SK-N-SH (cell line): Measurements from ENCODE around the gene CPLX1. TPM values are rescaled to one million over a fixed set of nuclear protein-coding genes. Genes with fewer than 3 reads are reported as not detected.

ENCODE experiments used
- CTCF ChIA-PET: fragments of 300-600, 350-600 bp; formaldehyde crosslinking; extraction: SDS; loops from one replicate; lab custom pipeline; 2021; lab: Yijun Ruan, JAX
- POLR2A ChIA-PET: fragments of 350-600 bp; sonication (Branson Sonifier 250); formaldehyde crosslinking; extraction: SDS; loops from one replicate; lab custom pipeline; 2020; ENCODE audit warnings: antibody characterized with exemption, inconsistent platforms; lab: Yijun Ruan, JAX
- DNase-seq: peaks from one replicate; pipeline ENCODE4 v3.0.0; 2012
- H2AFZ ChIP-seq: fragments of 200-600 bp; sonication (generic); 2 replicates; pipeline ENCODE4 v1.8.1; 2016; ENCODE audit warnings: antibody characterized with exemption, mild to moderate bottlenecking, low read depth
- H3F3A ChIP-seq: fragments of 200-600 bp; sonication (generic); replicated peaks from 2 replicates; pipeline ENCODE3; 2016; ENCODE audit warnings: antibody characterized with exemption, mild to moderate bottlenecking; ENCODE audit not compliant: insufficient read depth
- H3K27ac ChIP-seq, 2 experiments: fragments of 200-500 bp in 1 of 2; fragments of 200-600 bp in 1 of 2; sonication (Bioruptor generic) in 1 of 2; sonication (generic), shearing (Covaris generic) in 1 of 2; 2 replicates each; pipeline versions ENCODE4 v1.5.1 to v1.6.1; 2014 to 2016; ENCODE audit warnings: low read depth in 2 of 2, inconsistent platforms in 1 of 2, low read length in 1 of 2, mild to moderate bottlenecking in 1 of 2, mixed read lengths in 1 of 2
- H3K27me3 ChIP-seq: fragments of 200-600 bp; sonication (generic), shearing (Covaris generic); 2 replicates; pipeline ENCODE4 v1.6.1; 2016; ENCODE audit warnings: mixed run types; ENCODE audit not compliant: insufficient read depth
- H3K36me3 ChIP-seq, 2 experiments: fragments of 200-500 bp in 1 of 2; fragments of 200-600 bp in 1 of 2; sonication (Bioruptor generic) in 1 of 2; sonication (generic) in 1 of 2; replicated peaks in 1 of 2; 2 replicates each; pipeline versions ENCODE3 to v1.5.1; 2014 to 2016; ENCODE audit warnings: low read length in 1 of 2, mild to moderate bottlenecking in 1 of 2; ENCODE audit not compliant: insufficient read depth in 2 of 2, control insufficient read depth in 1 of 2
- H3K4me1 ChIP-seq, 2 experiments: fragments of 200-500 bp in 1 of 2; fragments of 200-600 bp in 1 of 2; sonication (Bioruptor generic) in 1 of 2; sonication (generic), shearing (Covaris generic) in 1 of 2; 2 replicates each; pipeline versions ENCODE4 v1.5.1 to v1.6.1; 2014 to 2016; ENCODE audit warnings: low read depth in 1 of 2, low read length in 1 of 2, mixed run types in 1 of 2; ENCODE audit not compliant: insufficient read depth in 2 of 2, control insufficient read depth in 1 of 2
- H3K4me2 ChIP-seq: fragments of 200-600 bp; sonication (generic), shearing (Covaris generic); 2 replicates; pipeline ENCODE4 v1.6.1; 2017; ENCODE audit warnings: mixed run types
- H3K4me3 ChIP-seq, 2 experiments: fragments of 200-500 bp in 1 of 2; fragments of 200-600 bp in 1 of 2; sonication (Bioruptor generic) in 1 of 2; sonication (generic), shearing (Covaris generic) in 1 of 2; 2 replicates each; pipeline versions ENCODE4 v1.5.1 to v1.8.1; 2014 to 2016; ENCODE audit warnings: low read depth in 2 of 2, inconsistent platforms in 1 of 2, low read length in 1 of 2, mild to moderate bottlenecking in 1 of 2, mixed read lengths in 1 of 2, moderate library complexity in 1 of 2
- H3K79me2 ChIP-seq: fragments of 200-600 bp; sonication (generic); 2 replicates; pipeline ENCODE4 v1.8.1; 2017; ENCODE audit warnings: mild to moderate bottlenecking; ENCODE audit not compliant: insufficient read depth
- H3K9ac ChIP-seq: fragments of 200-600 bp; sonication (generic); 2 replicates; pipeline ENCODE4 v1.6.1; 2017; ENCODE audit warnings: mixed run types
- H3K9me2 ChIP-seq: fragments of 200-600 bp; sonication (generic); 2 replicates; pipeline ENCODE4 v1.6.1; 2017; ENCODE audit warnings: mixed run types
- H3K9me3 ChIP-seq: fragments of 200-600 bp; sonication (generic); 2 replicates; pipeline ENCODE4 v1.6.1; 2017; ENCODE audit warnings: mixed run types, mild to moderate bottlenecking, moderate library complexity
- H4K20me1 ChIP-seq: fragments of 200-600 bp; sonication (generic); 2 replicates; pipeline ENCODE4 v1.6.1; 2017; ENCODE audit warnings: mild to moderate bottlenecking, mixed run types; ENCODE audit not compliant: insufficient read depth
- ELF1 ChIP-seq: IDR thresholded peaks from 2 replicates; pipeline ENCODE4 v1.4.0; 2012
- EP300 ChIP-seq, 2 experiments: IDR thresholded peaks; 2 replicates each; pipeline versions ENCODE4 v1.4.0 to v1.6.1; 2012; ENCODE audit warnings: borderline replicate concordance in 1 of 2, low read depth in 1 of 2, low read length in 1 of 2
- FOXJ3 ChIP-seq: sonication (generic); formaldehyde crosslinking; IDR thresholded peaks from 2 replicates; pipeline ENCODE4 v1.5.1; 2020; ENCODE audit warnings: mild to moderate bottlenecking, missing genetic modification reagents
- JUND ChIP-seq: IDR thresholded peaks from 2 replicates; pipeline ENCODE4 v1.4.0; 2012
- NFIC ChIP-seq: IDR thresholded peaks from 2 replicates; pipeline ENCODE4 v1.4.0; 2012; ENCODE audit warnings: borderline replicate concordance
- RAD21 ChIP-seq: IDR thresholded peaks from 2 replicates; pipeline ENCODE4 v1.6.1; 2012; ENCODE audit warnings: mild to moderate bottlenecking, low read length
- SIN3A ChIP-seq: IDR thresholded peaks from 2 replicates; pipeline ENCODE4 v1.6.1; 2012; ENCODE audit warnings: low read depth, mild to moderate bottlenecking, low read length, moderate library complexity, borderline replicate concordance
- WGBS: methylation state at CpG from one replicate; pipeline ENCODE4 v1.1.6; 2017; ENCODE audit warnings: low lambda C conversion rate; 5-methylcytosine and 5-hydroxymethylcytosine counted together
- polyA plus RNA-seq, 3 experiments: library from polyadenylated mRNA; depleted of rRNA; stranded (reverse); fragments of >200 nt; gene quantifications; 2 replicates each; pipeline ENCODE4 v1.2.3, GENCODE V29; 2012
- TF ChIP-seq, protein P1 (sequence below): fragments of 150-350 bp; IDR thresholded peaks from 2 replicates; pipeline ENCODE4 v1.6.1; 2016; ENCODE audit warnings: mild to moderate bottlenecking, low read depth, low read length
- TF ChIP-seq, protein P2 (sequence below): IDR thresholded peaks from 2 replicates; pipeline ENCODE4 v1.4.0; 2012; ENCODE audit warnings: low read depth
- TF ChIP-seq, protein P3 (sequence below): fragments of 150-350 bp; IDR thresholded peaks from 2 replicates; pipeline ENCODE4 v1.6.1; 2017; ENCODE audit warnings: antibody characterized with exemption, low read length, low read depth, borderline replicate concordance
- TF ChIP-seq, protein P4 (sequence below): IDR thresholded peaks from 2 replicates; pipeline ENCODE4 v1.6.1; 2012; ENCODE audit warnings: mild to moderate bottlenecking, low read depth, low read length, moderate library complexity

CPLX1 gene
- polyA plus RNA-seq, 1 of the 3 experiments (the other 2 are of a cell fraction), result 0.56 TPM

DNA sequence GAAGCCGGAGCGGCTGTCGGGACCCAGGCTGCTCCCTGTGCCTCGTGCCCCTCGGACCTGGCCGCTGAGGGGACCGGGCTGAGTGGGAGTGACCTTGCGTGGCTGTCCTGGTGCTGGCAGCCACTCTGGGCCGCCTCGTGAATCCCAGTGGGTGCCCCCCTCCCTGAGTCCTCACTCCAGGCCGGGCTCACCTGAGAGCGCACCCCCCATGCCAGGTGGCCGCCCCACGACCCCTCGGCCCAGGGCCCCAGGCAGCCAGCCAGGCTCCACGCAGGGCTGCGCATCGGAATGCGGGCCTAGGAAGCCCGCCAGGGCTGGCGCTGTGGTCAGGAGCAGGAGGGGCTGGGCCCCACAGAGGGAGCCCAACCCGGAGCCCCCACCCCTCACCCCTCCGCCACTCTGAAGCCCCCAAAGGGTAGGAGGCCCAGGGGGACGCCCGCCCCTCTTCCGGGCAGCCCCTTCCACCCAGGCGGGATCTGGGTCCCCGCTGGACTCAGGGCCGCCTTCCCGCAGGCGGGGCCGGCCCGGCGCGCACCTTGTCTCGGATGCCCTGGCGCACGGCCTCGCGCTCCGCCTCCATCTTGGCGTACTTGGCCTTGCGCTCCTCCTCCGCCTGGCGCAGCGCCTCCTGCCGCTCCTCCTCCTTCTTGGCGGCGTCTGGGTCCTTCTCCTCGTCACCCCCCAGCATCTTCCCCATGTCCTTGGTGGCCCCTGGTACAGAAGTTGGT, 33.9 kb downstream of the CPLX1 start (continued):
- TF ChIP-seq, protein P1, sequence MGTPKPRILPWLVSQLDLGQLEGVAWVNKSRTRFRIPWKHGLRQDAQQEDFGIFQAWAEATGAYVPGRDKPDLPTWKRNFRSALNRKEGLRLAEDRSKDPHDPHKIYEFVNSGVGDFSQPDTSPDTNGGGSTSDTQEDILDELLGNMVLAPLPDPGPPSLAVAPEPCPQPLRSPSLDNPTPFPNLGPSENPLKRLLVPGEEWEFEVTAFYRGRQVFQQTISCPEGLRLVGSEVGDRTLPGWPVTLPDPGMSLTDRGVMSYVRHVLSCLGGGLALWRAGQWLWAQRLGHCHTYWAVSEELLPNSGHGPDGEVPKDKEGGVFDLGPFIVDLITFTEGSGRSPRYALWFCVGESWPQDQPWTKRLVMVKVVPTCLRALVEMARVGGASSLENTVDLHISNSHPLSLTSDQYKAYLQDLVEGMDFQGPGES, result no peak
- TF ChIP-seq, protein P2, sequence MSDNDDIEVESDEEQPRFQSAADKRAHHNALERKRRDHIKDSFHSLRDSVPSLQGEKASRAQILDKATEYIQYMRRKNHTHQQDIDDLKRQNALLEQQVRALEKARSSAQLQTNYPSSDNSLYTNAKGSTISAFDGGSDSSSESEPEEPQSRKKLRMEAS, result no peak
- TF ChIP-seq SIN3A (no peak), FOXJ3 (no peak), ELF1 (no peak), NFIC (no peak)

DNA sequence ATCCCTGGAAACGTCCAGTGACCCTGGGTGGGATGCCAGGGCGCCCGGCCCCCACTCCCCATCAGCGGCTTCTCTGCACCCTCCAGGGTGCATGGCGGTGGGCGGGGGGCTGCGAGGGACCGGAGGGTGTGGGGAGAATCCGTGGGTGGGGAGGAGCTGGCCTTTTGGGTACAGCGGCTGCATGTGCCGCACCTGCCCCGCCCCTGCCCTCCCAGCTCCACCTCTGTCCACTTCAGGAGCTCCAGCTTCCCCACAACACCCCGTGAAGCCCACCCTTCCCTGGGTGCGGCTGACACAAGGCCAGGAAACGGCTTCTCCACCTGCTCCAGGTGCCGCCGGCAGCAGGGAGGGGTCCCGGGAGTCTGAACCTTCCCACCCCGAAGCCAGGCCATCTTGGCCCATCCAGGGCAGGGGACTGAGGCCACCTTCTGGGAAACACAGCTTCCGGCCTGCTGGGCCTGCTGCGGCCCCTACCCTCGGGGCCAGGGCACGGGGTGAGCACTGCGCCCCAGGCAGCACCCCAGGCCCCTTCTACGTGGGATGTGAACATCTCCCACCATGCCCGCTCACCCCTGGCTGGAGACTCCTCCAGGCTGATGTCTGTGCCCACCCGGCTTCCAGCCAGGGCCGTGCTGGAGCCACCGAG, 34.6 kb downstream of the CPLX1 start:
- TF ChIP-seq RAD21 (no peak), JUND (no peak), EP300 (IDR thresholded peaks at IDR 0.05; ENCODE audit: borderline replicate concordance in 1 of 2, low read depth in 1 of 2, low read length in 1 of 2) (no peak)
- TF ChIP-seq, protein P3, sequence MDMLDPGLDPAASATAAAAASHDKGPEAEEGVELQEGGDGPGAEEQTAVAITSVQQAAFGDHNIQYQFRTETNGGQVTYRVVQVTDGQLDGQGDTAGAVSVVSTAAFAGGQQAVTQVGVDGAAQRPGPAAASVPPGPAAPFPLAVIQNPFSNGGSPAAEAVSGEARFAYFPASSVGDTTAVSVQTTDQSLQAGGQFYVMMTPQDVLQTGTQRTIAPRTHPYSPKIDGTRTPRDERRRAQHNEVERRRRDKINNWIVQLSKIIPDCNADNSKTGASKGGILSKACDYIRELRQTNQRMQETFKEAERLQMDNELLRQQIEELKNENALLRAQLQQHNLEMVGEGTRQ, result no peak
- TF ChIP-seq, protein P4, sequence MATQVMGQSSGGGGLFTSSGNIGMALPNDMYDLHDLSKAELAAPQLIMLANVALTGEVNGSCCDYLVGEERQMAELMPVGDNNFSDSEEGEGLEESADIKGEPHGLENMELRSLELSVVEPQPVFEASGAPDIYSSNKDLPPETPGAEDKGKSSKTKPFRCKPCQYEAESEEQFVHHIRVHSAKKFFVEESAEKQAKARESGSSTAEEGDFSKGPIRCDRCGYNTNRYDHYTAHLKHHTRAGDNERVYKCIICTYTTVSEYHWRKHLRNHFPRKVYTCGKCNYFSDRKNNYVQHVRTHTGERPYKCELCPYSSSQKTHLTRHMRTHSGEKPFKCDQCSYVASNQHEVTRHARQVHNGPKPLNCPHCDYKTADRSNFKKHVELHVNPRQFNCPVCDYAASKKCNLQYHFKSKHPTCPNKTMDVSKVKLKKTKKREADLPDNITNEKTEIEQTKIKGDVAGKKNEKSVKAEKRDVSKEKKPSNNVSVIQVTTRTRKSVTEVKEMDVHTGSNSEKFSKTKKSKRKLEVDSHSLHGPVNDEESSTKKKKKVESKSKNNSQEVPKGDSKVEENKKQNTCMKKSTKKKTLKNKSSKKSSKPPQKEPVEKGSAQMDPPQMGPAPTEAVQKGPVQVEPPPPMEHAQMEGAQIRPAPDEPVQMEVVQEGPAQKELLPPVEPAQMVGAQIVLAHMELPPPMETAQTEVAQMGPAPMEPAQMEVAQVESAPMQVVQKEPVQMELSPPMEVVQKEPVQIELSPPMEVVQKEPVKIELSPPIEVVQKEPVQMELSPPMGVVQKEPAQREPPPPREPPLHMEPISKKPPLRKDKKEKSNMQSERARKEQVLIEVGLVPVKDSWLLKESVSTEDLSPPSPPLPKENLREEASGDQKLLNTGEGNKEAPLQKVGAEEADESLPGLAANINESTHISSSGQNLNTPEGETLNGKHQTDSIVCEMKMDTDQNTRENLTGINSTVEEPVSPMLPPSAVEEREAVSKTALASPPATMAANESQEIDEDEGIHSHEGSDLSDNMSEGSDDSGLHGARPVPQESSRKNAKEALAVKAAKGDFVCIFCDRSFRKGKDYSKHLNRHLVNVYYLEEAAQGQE, result no peak
- TF ChIP-seq, protein P1, result no peak
- no peak overlapping the region for H3K4me3 ChIP-seq
- no peak overlapping the region for H2AFZ ChIP-seq
- peaks cover 0 to 32% of the 10 kb centered on the region in 2 experiments; a peak in 1 of 4 replicates for H3K4me1 ChIP-seq
- DNase-seq, result no peak
- H3F3A ChIP-seq, result no peaks in the 10 kb centered on the region
- WGBS, result 85% methylated on average over 8 of the region's 29 CpGs
- no peaks in the 10 kb centered on the region for H3K9me3 ChIP-seq
- 0 out of 2 replicates have a peak, but pooled peaks cover 5% of the 10 kb centered on the region for H3K27me3 ChIP-seq
- no peaks in the 10 kb centered on the region for H3K36me3 ChIP-seq
- ChIA-PET POLR2A (interaction anchor here (1.4 kb wide), 1 partner anchor 9 kb away, joined by 3 read pairs; no protein-coding TSS in a partner anchor), CTCF (no interaction called here)
- H3K9ac ChIP-seq, result no peak overlapping the region
- no peak overlapping the region for H3K4me2 ChIP-seq
- no peaks in the 10 kb centered on the region for H3K9me2 ChIP-seq
- H3K27ac ChIP-seq, result no peak overlapping the region
- H4K20me1 ChIP-seq, result no peaks in the 10 kb centered on the region
- H3K79me2 ChIP-seq, result no peaks in the 10 kb centered on the region
